ENCODE data around the gene ZNF221. TPM values are rescaled to one million over a fixed set of nuclear protein-coding genes. Genes with fewer than 3 reads are reported as not detected.
"Not testable (repeated sequence)": the region's sequence is repeated elsewhere in the genome, so short reads cannot be mapped to it uniquely, and the experiment has no call there.

ZNF221 gene
- 3.8 and 5.5 TPM in 2 replicates for total RNA-seq
- polyA plus RNA-seq (2012) = 2.0 TPM

GRCh38 chr19:43950834-43951645, at the start of gene ZNF221:
Gene ZNF221, plus strand, starts transcription at chr19:43951228. Its CDS starts 11,499 bp downstream, at chr19:43962727.
- DNase-seq (ENCODE audit: low read depth) = peak; percentile 99

GRCh38 chr19:43901395-43902390, 49.3 kb upstream of the ZNF221 start:
- peak; percentile 88 for DNase-seq (ENCODE audit: low read depth)

GRCh38 chr19:43902399-43902798, 48.6 kb upstream of the ZNF221 start:
- no peak for DNase-seq (ENCODE audit: low read depth)

GRCh38 chr19:43905897-43906296, 45.1 kb upstream of the ZNF221 start:
- no peak for DNase-seq (ENCODE audit: low read depth)

DNA sequence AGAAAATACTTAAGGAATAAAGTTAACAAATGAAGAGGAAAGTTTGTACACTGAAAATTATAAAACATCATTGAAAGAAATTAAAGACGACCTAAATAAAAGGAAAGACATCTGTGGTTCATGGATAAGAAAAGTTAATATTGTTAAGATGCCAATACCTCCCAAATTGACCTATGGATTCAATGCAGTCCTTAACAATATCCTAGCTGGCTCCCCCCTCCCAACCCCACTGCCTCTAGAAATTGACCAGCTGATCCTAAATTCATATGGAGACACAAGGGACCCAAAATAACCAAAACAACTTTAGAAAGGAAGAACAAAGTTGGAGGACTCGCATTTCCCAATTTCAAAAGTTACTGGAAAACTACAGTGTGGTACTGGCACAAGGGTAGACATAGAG, 44.3 kb upstream of the ZNF221 start:
- DNase-seq (ENCODE audit: low read depth) = no peak

- no peak for DNase-seq (ENCODE audit: low read depth)
Observed at GRCh38 chr19:43908659-43909058, 42.4 kb upstream of the ZNF221 start.

- no peak for DNase-seq (ENCODE audit: low read depth)
Observed at GRCh38 chr19:43910884-43911283, 40.1 kb upstream of the ZNF221 start.

DNA sequence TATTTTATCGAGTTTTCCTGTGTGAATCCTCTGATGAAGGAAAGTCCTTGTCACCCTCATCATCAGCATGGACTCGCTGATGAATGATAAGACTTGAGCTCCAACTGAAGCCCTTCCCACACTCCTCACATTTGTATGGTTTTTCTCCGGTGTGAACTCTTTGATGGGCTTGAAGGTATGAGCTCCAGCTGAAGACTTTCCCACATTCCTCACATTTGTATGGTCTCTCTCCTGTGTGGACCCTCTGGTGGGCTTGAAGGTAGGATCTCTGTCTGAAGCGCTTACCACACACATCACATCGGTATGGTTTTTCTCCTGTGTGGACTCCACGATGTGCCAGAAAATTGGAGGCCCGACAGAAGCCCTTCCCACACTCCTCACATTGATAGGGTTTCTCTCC, 37.6 kb upstream of the ZNF221 start:
- DNase-seq (ENCODE audit: low read depth) = no peak

DNA sequence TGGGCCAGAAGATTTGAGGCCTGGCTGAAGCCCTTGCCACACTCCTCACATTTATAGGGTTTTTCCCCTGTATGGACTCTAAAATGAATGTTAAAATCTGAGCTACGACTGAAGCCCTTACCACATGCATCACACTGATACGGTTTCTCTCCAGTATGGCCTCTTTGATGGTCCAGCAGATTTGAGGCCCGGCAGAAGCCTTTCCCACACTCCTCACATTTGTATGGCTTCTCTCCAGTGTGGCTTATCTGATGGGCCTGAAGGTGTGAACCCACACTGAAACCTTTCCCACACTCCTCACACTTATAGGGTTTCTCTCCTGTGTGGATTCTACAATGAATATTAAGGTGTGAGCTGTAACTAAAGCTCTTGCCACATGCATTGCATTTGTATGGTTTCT, 37.0 kb upstream of the ZNF221 start:
- no peak for DNase-seq (ENCODE audit: low read depth)

- no peak for DNase-seq (ENCODE audit: low read depth)
Observed at GRCh38 chr19:43923875-43924274, 27.2 kb upstream of the ZNF221 start.

DNA sequence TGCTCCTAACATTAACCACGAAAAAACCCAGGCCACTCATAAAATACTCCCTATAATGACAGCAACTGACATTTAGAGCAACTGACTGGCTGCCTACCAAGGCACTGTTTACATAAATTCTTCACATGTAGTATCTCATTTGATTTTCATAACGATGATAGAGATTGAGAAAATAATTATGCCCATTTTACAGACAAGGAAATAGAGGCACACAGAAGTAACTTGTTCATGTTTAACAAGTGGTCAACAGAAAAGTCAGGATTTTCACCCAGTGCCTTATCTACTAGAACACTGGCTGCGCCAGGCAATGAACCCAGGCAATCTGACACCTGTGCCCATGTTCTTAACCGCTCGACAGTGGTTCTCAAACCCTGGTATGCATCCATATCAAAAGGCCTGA, 22.2 kb upstream of the ZNF221 start:
- no peak for DNase-seq (ENCODE audit: low read depth)

GRCh38 chr19:43934055-43934984, 16.7 kb upstream of the ZNF221 start:
- DNase-seq (ENCODE audit: low read depth) = peak; percentile 35

DNA sequence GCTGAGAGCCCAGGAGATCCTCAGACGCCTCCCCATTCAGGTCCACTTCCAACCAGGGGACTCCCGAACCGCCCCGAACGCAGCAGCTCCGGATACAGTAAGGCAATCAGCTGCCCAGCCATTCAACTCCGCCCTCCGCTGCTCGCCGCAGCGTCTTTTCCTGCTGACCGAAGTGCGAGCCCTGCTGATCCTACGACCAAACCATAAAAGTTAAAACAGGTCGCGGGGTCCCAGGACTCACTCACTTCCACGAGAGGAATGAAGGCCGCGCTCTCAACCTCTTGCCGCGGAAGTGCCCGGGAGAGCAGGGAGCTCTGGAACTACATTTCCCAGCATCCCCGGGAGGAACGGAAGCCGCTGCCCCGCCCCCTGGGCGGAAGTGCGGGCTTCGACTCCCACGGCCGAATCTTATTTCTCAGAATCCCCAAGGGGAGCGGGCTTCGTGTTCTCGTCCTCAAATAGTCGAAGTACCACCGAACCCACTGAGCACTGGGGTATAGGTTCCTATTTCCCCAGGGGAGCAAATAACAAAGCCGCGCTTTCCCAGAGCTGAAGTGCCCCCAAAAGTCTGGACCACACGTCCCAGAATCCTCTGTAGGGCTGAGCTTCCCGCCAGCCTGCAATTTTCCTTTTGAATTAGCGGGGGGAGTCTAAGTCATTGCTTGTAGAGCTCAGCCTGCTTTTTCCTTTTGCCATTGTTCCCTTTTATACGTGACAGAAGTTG, 15.9 kb upstream of the ZNF221 start, which contains the start of gene ZNF45:
Gene ZNF45, minus strand, starts transcription at position 298 of the 724 bp plus-strand sequence. CDS start 13,097 bp downstream, outside the sequence.
- peak; percentile 94 for DNase-seq (ENCODE audit: low read depth)

- no peak for DNase-seq (ENCODE audit: low read depth)
Observed at GRCh38 chr19:43936188-43936587, 14.8 kb upstream of the ZNF221 start.

DNA sequence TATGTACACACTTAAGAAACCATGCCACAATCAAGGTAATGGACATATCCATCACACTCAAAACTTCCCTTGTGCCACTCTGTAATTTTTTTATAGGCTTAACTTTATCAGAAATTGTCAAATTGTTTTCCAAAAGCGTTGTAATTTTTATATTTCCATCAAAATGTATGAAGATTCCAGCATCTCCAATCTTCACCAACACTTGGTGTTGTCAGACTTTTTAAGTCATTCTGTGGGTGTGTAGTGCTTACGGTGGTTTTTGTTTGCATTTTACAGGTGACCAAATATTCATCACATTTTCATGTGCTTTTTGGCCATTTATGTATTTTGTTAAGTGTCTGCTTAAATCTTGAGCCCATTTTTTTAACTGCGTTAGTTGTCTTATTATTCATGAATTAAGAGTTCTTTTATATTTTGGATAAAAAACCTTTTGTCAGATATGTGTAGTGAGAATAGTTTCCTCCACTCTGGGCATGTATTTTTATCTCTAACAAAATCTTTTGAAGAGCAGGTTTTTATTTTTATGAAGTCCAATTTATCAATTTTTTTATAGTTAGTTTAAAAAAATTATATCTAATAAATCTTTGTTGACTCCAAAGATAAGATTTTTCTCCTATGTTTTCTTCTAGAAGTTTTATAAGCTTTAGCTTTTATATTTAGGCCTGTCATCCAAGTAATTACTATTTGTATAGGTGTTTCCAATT, 11.3 kb upstream of the ZNF221 start:
- no peak for DNase-seq (ENCODE audit: low read depth)

DNA sequence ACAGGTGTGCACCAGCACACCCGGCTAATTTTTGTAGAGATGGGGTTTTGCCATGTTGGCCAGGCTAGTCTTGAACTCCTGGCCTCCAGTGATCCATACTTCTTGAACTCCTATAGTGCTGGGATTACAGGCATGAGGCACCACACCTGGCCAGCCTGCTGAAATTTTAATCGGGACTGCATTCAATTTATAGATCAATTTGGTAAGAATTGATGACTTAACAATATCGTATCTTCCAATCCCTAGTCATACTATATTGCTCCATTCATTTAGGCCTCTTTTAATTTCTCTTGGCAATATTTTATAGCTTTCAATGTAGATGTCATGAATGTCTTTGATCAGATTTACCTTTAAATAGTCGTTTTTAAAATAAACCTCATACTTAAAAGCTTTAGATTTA, 10.3 kb upstream of the ZNF221 start:
- DNase-seq (ENCODE audit: low read depth) = no peak

- DNase-seq (ENCODE audit: low read depth) = no peak
Observed at GRCh38 chr19:43941209-43941608, 9.8 kb upstream of the ZNF221 start.

GRCh38 chr19:43947412-43947811, 3.6 kb upstream of the ZNF221 start:
- DNase-seq (ENCODE audit: low read depth) = not testable (repeated sequence)

GRCh38 chr19:43949803-43950202, 1.2 kb upstream of the ZNF221 start:
- DNase-seq (ENCODE audit: low read depth) = not testable (repeated sequence)
